ENCODE measurements around the gene FGFR2.

Gene FGFR2

GRCh38 chr10:121484401-121484800 is 113.8 kb downstream of the FGFR2 start:
- no peak for DNase-seq

- no peak for DNase-seq
Observed at GRCh38 chr10:121481180-121481579, 117.1 kb downstream of the FGFR2 start.

- DNase-seq, result no peak
Observed at GRCh38 chr10:121478556-121478955, 119.7 kb downstream of the FGFR2 start.

- no peak for DNase-seq
Observed at GRCh38 chr10:121469797-121470606, 128.2 kb downstream of the FGFR2 start.

GRCh38 chr10:121468726-121469125 is 129.5 kb downstream of the FGFR2 start:
- DNase-seq, result no peak

- DNase-seq, result no peak
Observed at GRCh38 chr10:121466424-121466823, 131.8 kb downstream of the FGFR2 start.

- no peak for DNase-seq
Observed at GRCh38 chr10:121465215-121465614, 133.0 kb downstream of the FGFR2 start.

- DNase-seq, result no peak
Observed at GRCh38 chr10:121464517-121464916, 133.7 kb downstream of the FGFR2 start.

- DNase-seq, result no peak
Observed at GRCh38 chr10:121462955-121463354, 135.3 kb downstream of the FGFR2 start.

GRCh38 chr10:121462281-121462680 is 136.0 kb downstream of the FGFR2 start:
- no peak for DNase-seq

GRCh38 chr10:121461307-121461706 is 136.9 kb downstream of the FGFR2 start:
- no peak for DNase-seq

GRCh38 chr10:121460733-121461132 is 137.5 kb downstream of the FGFR2 start:
- no peak for DNase-seq

- no peak for DNase-seq
Observed at GRCh38 chr10:121459622-121460453, 138.4 kb downstream of the FGFR2 start.

GRCh38 chr10:121459279-121459621 is 139.0 kb downstream of the FGFR2 start:
- no peak for DNase-seq

GRCh38 chr10:121457729-121458128 is 140.5 kb downstream of the FGFR2 start:
- no peak for DNase-seq

GRCh38 chr10:121455377-121455776 is 142.9 kb downstream of the FGFR2 start:
- no peak for DNase-seq

- DNase-seq, result no peak
Observed at GRCh38 chr10:121454781-121455180, 143.5 kb downstream of the FGFR2 start.

- no peak for DNase-seq
Observed at GRCh38 chr10:121453160-121453559, 145.1 kb downstream of the FGFR2 start.

GRCh38 chr10:121452581-121452980 is 145.7 kb downstream of the FGFR2 start:
- DNase-seq, result no peak

- DNase-seq, result no peak
Observed at GRCh38 chr10:121450247-121450646, 148.0 kb downstream of the FGFR2 start.

GRCh38 chr10:121449482-121449924 is 148.7 kb downstream of the FGFR2 start:
- DNase-seq, result no peak

- DNase-seq, result no peak
Observed at GRCh38 chr10:121448766-121449421, 149.3 kb downstream of the FGFR2 start.

- no peak for DNase-seq
Observed at GRCh38 chr10:121444520-121445165, 153.6 kb downstream of the FGFR2 start.
